Measurements from ENCODE around the gene DHODH.
"Not testable (repeated sequence)": the region's sequence is repeated elsewhere in the genome, so short reads cannot be mapped to it uniquely, and the experiment has no call there.

DHODH gene

DNA sequence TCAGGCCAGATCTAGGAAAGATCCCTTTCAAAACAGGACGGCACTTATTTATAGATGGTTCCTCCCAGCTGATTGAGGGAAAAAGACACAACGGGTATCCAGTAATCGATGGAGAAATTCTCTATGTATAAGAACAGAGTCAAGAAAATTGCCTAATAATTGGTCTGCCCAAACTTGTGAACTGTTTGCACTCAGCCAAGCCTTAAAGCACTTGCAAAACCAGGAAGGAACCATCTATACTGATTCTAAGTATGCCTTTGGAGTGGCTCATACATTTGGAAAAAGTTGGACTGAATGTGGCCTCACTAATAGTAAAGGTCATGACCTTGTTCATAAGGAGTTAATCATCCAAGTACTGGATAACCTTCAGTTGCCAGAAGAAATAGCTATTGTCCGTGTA, 60.4 kb downstream of the DHODH start:
- no peak overlapping the region for H2AFZ ChIP-seq (ENCODE audit: low read length)
- H3K27ac ChIP-seq (ENCODE audit: low read length), result no peak overlapping the region
- no peak overlapping the region for H3K4me2 ChIP-seq (ENCODE audit: low read depth, low read length)
- TF ChIP-seq EZH2 (optimal IDR thresholded peaks at IDR 0.05; ENCODE audit: low read depth, low read length) (no peak), EZH2phosphoT487 (IDR thresholded peaks at IDR 0.05; ENCODE audit: low read length) (no peak)
- TF ChIP-seq, protein P1, sequence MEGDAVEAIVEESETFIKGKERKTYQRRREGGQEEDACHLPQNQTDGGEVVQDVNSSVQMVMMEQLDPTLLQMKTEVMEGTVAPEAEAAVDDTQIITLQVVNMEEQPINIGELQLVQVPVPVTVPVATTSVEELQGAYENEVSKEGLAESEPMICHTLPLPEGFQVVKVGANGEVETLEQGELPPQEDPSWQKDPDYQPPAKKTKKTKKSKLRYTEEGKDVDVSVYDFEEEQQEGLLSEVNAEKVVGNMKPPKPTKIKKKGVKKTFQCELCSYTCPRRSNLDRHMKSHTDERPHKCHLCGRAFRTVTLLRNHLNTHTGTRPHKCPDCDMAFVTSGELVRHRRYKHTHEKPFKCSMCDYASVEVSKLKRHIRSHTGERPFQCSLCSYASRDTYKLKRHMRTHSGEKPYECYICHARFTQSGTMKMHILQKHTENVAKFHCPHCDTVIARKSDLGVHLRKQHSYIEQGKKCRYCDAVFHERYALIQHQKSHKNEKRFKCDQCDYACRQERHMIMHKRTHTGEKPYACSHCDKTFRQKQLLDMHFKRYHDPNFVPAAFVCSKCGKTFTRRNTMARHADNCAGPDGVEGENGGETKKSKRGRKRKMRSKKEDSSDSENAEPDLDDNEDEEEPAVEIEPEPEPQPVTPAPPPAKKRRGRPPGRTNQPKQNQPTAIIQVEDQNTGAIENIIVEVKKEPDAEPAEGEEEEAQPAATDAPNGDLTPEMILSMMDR (IDR thresholded peaks at IDR 0.05; ENCODE audit: low read length), result no peak
- H3K36me3 ChIP-seq (replicated peaks; ENCODE audit: insufficient read depth, low read length), result no peaks in the 10 kb centered on the region
- no peak overlapping the region for H3K9ac ChIP-seq (ENCODE audit: low read length)
- no peaks in the 10 kb centered on the region for H3K9me3 ChIP-seq (replicated peaks; ENCODE audit: insufficient read depth, low read length)
- no peaks in the 10 kb centered on the region for H3K9me2 ChIP-seq (replicated peaks; ENCODE audit: insufficient read depth, low read length)
- no peaks in the 10 kb centered on the region for H3K27me3 ChIP-seq (replicated peaks; ENCODE audit: insufficient read depth, low read length)
- H3K4me3 ChIP-seq (ENCODE audit: low read length), result no peak overlapping the region
- H3K79me2 ChIP-seq (ENCODE audit: low read length), result no peaks in the 10 kb centered on the region
- no peaks in the 10 kb centered on the region for H3F3A ChIP-seq (ENCODE audit: insufficient read depth, low read length)
- H3K4me1 ChIP-seq (ENCODE audit: low read length), result no peaks in the 10 kb centered on the region
- H4K20me1 ChIP-seq (ENCODE audit: insufficient read depth, low read length), result no peaks in the 10 kb centered on the region
- DNase-seq, result no peak

DNA sequence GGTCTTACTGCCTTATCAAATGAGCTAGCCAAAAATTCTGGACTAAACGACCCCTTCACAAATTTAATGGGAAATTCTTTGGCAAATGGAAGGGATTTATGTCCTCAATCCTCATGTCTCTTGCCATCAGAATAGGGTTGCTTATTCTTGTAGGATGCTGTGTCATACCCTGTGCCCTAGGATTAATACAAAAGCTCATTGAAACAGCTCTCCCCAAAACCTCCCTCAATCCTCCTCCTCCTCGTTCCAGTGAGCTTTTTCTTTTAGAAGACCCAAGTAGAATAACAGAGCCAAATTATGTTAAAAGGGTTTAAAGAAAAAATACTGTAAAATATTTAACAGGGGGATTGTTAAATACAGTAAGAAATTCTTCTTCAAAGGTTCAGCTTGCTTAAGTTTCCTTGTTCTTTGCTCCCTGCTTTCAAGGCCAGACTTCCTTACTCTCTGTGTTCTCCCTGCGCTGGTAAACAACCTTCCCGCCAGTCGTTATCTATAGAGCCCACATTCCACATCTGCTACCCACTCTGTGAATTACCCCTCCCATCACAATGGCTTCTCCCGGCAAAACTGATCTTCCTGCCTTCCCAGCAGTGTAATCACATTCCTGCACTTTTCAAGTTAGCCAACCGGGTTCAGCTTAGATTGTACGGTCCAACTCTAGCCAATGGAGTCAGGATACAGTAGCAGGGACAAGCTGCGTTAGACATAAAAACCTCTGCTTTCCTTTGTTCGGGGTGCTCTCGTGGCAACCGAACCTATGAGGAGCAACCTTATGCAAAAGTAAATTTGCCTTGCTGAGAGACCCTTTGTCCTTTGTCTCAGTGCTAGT, 64.2 kb downstream of the DHODH start:
- H3K27ac ChIP-seq (ENCODE audit: low read length), result no peak overlapping the region
- H2AFZ ChIP-seq (ENCODE audit: low read length), result no peak overlapping the region
- H3K27me3 ChIP-seq (replicated peaks; ENCODE audit: insufficient read depth, low read length), result no peaks in the 10 kb centered on the region
- H3K9me3 ChIP-seq (replicated peaks; ENCODE audit: insufficient read depth, low read length), result no peaks in the 10 kb centered on the region
- H4K20me1 ChIP-seq (ENCODE audit: insufficient read depth, low read length), result no peaks in the 10 kb centered on the region
- H3K9ac ChIP-seq (ENCODE audit: low read length), result no peak overlapping the region
- no peaks in the 10 kb centered on the region for H3K36me3 ChIP-seq (replicated peaks; ENCODE audit: insufficient read depth, low read length)
- TF ChIP-seq EZH2phosphoT487 (IDR thresholded peaks at IDR 0.05; ENCODE audit: low read length), result no peak
- no peak for TF ChIP-seq EZH2 (optimal IDR thresholded peaks at IDR 0.05; ENCODE audit: low read depth, low read length)
- TF ChIP-seq, protein P1 (IDR thresholded peaks at IDR 0.05; ENCODE audit: low read length), result no peak
- no peak overlapping the region for H3K4me3 ChIP-seq (ENCODE audit: low read length)
- H3K4me1 ChIP-seq (ENCODE audit: low read length), result no peaks in the 10 kb centered on the region
- no peaks in the 10 kb centered on the region for H3F3A ChIP-seq (ENCODE audit: insufficient read depth, low read length)
- DNase-seq, result no peak
- no peaks in the 10 kb centered on the region for H3K9me2 ChIP-seq (replicated peaks; ENCODE audit: insufficient read depth, low read length)
- no peaks in the 10 kb centered on the region for H3K79me2 ChIP-seq (ENCODE audit: low read length)
- no peak overlapping the region for H3K4me2 ChIP-seq (ENCODE audit: low read depth, low read length)

DNA sequence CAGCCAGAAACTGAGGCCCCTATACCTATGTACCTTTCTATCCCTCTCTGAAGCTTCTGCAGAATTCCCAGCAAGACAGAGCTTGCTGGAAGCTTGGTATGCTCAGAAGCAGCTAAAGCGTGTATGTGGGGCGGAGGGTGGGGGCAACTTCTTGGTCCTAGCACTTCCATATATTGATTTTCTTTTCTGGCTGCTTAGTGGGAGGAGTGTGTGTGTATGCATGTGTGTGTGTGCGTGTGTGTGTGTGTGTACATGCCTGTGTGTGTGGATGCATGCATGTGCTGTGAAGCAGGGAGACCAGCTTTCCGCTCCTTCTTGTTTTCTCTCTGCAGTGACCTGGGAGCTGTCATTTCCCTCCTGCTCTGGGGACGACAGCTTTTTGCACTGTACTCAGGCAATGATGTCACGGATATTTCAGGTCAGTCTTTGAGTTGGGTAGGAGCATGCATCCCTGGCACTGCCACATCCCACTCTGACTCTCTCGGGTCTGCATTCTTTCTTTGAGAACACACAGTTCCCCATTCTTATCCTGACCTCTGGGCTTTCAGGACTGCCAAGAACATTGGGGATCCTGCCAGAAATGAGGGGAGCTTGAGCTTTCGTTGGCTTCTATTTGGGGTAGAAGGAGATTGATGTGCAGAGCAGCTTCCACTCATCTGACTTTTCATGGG, 65.2 kb downstream of the DHODH start:
- Histone ChIP-seq H3K27ac (ENCODE audit: low read length) (no peak overlapping the region), H4K20me1 (ENCODE audit: insufficient read depth, low read length) (no peaks in the 10 kb centered on the region), H3K9ac (ENCODE audit: low read length) (no peak overlapping the region), H3K4me3 (ENCODE audit: low read length) (no peak overlapping the region), H2AFZ (ENCODE audit: low read length) (no peak overlapping the region), H3K4me1 (ENCODE audit: low read length) (no peaks in the 10 kb centered on the region), H3K9me3 (replicated peaks; ENCODE audit: insufficient read depth, low read length) (no peaks in the 10 kb centered on the region), H3F3A (ENCODE audit: insufficient read depth, low read length) (no peaks in the 10 kb centered on the region), H3K4me2 (ENCODE audit: low read depth, low read length) (no peak overlapping the region), H3K36me3 (replicated peaks; ENCODE audit: insufficient read depth, low read length) (no peaks in the 10 kb centered on the region), H3K27me3 (replicated peaks; ENCODE audit: insufficient read depth, low read length) (no peaks in the 10 kb centered on the region), H3K79me2 (ENCODE audit: low read length) (no peaks in the 10 kb centered on the region), H3K9me2 (replicated peaks; ENCODE audit: insufficient read depth, low read length) (no peaks in the 10 kb centered on the region)
- no peak for DNase-seq
- TF ChIP-seq, protein P1 (IDR thresholded peaks at IDR 0.05; ENCODE audit: low read length), result no peak
- TF ChIP-seq EZH2phosphoT487 (IDR thresholded peaks at IDR 0.05; ENCODE audit: low read length), result no peak
- TF ChIP-seq EZH2 (optimal IDR thresholded peaks at IDR 0.05; ENCODE audit: low read depth, low read length), result no peak

DNA sequence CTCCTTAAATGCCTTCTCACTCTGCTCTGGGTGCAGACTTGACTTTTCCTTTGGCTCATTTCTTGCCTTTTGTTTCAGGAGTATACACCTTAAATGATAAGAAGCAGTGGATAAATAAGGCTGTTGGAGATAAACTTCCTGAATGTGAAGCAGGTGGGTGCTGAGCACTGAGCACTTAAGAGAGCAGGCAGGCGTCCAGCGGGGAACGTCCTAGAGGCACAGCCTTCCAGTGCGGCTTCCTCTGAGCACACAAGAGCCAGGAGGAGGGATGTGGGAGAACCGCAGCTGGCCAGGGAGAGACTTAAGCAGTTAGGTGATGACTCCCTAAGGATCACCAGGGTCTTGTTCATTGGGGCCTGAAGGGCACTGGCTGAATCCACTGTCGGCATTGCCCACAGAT, 66.5 kb downstream of the DHODH start:
- not testable (repeated sequence) for H3K9me3 ChIP-seq (replicated peaks; ENCODE audit: insufficient read depth, low read length); H3K79me2 ChIP-seq (ENCODE audit: low read length); H3K4me1 ChIP-seq (ENCODE audit: low read length); H3K27me3 ChIP-seq (replicated peaks; ENCODE audit: insufficient read depth, low read length); H2AFZ ChIP-seq (ENCODE audit: low read length); H3K36me3 ChIP-seq (replicated peaks; ENCODE audit: insufficient read depth, low read length); H3K9ac ChIP-seq (ENCODE audit: low read length); H3K9me2 ChIP-seq (replicated peaks; ENCODE audit: insufficient read depth, low read length); H4K20me1 ChIP-seq (ENCODE audit: insufficient read depth, low read length); H3K4me3 ChIP-seq (ENCODE audit: low read length); H3K27ac ChIP-seq (ENCODE audit: low read length); H3K4me2 ChIP-seq (ENCODE audit: low read depth, low read length); H3F3A ChIP-seq (ENCODE audit: insufficient read depth, low read length); DNase-seq
